SW480 (cell line): ENCODE results near the gene BCL2.
"Not testable (repeated sequence)": the region's sequence is repeated elsewhere in the genome, so short reads cannot be mapped to it uniquely, and the experiment has no call there.

Source experiments
- DNase-seq: peaks from one replicate; pipeline ENCODE4 v3.0.0-alpha.2; 2016; ENCODE audit warnings: low spot score

Gene BCL2

DNA sequence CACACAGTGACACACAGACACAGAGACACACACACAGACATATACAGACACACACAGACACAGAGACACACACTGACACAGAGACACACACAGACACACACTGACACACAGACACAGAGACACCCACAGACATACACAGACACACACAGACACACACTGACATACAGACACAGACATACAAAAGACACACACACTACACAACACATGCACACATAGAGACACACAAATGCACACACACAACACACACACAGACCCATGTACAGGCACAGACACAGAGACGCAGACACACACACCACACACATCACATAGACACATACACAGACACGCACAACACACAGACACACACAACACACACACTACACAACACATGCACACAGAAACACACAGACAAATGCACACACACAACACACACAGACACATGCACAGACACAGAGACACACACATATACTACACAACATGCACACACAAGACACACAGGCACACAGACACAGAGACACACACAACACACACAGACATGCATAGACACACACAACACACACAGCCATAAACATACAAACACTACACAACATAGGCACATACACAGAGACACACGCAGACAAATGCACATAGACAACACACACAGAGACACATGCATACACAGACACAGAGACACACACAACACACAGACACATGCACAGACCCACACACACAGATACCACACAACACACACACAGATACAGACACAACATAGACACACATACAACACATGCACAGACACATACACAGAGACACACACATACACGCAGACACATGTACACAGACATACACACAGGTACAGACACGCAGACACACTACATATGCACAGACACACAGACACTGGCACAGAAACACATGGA, 120.5 kb downstream of the BCL2 start:
- no peak for DNase-seq

- DNase-seq, result no peak
Measured at GRCh38 chr18:63198098-63198760, 121.3 kb downstream of the BCL2 start.

DNA sequence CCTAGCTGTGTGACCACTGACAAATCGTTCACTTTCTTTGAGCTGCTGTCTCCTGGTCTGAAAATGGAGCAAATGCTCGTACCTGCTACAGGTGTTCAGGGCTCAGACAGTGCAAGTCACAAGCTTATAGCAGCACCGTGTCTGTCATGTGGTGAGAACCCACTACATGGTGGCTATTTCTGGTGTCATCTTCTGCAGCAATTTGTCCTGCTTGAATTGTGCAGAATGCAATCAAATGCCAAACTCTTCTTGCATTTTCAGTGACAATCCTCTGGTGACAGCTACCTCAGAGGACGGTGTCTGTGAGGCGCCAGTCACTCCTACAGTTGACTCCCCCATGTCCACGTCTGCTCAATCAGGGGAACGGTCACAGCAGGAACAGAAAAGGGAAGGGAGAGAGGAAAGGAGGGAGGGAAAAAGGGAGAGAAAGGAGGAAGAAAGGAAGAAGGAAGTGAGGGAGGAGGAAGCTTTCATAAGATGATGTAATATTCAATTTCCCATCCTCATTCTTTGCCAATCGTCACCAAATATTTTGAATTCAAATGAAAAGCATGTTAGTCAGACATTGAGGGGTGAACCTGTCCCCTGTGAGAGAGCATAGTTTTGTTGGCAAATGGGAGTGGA, 122.2 kb downstream of the BCL2 start:
- no peak for DNase-seq

GRCh38 chr18:63195326-63196159, 124.0 kb downstream of the BCL2 start:
- DNase-seq, result no peak

GRCh38 chr18:63192885-63193349, 126.7 kb downstream of the BCL2 start:
- no peak for DNase-seq

- DNase-seq, result no peak
Measured at GRCh38 chr18:63192126-63192884, 127.3 kb downstream of the BCL2 start.

DNA sequence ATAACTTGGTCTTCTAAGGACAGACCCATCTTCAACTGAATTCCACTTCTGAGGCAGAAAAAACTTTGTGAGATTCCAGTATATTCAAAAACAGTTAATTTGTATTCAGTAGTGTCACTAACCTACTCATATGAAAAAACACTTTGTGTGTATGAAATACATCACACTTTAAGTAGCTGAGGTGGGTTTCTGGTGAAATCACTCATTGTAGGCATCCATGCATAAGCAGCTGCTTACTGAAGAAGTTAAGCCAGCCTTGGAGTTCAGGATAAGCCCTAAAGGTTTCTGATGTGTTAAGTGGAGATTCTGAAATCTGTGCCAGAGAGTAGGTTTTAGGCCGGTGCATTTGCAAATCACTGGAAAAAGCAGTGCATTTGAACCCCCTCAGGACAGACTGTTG, 128.2 kb downstream of the BCL2 start:
- DNase-seq, result no peak

GRCh38 chr18:63190838-63191237, 128.7 kb downstream of the BCL2 start:
- DNase-seq, result not testable (repeated sequence)

DNA sequence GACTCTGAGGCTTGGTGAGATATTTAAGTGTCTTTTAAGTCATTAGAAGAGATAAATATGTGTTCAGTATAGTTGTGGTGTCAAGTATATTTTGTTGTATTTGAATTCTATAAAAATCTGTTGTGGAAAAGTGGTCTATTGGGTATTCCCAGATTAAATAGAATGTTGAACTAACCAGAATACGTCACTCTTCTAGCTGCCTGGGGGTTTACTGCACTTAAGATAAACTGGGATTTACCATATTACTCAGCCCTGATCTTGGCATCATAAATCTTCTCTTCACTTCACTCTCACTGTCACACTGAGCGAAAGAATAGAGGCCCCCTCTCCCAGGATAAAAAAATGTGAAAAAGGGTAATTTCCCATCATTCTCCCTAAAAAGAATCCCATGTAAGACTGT, 129.8 kb downstream of the BCL2 start:
- no peak for DNase-seq

DNA sequence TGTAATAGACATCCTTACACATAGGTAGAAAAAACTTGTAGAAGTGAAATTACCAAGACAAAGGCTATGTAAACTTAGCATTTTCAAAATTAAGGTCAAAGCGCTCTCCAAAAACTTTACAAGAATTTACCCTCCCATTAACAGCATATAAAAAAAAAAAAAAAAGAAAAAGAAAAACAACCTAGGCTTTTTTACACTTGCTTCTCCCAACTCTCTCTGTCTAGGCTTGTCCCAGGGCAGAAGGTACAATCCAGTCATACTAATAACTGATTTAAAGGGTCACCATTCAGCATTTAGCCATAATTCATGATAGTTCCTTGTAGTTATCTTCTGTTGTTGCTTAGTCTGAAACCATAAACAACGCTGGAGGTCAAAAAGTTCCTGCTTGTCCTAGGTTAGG, 130.5 kb downstream of the BCL2 start:
- DNase-seq, result no peak

DNA sequence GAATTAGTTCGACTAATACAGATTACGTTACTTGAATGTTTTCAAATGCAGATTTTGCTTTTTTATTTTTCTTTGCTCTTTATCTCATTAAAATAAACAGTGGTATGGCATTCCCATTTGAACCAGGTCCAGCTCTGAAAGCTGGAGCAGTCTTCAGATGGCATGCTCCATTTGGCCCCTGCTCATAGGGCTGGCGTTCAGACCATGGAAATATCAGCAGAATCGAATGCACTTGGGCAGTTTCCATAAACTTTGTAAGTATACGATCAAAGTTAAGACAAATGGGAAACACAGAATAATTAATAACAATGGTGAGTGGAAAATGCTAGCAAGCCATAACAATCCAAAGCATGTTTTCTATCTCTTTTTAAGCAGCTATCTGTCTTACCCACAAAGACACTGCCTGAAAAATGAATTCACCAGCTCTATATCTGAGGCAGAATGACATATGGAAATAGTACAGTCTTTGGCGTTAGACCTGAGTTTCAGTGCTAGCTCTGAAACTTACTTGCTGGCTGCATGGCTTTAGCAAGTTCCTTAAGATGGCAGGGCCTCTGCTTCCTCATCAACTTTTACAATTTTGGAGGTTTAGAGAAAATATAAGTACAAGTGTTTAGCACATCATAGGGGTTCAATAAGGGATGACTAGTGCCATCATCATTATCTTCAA, 131.6 kb downstream of the BCL2 start:
- no peak for DNase-seq

GRCh38 chr18:63187223-63187574, 132.4 kb downstream of the BCL2 start:
- no peak for DNase-seq

DNA sequence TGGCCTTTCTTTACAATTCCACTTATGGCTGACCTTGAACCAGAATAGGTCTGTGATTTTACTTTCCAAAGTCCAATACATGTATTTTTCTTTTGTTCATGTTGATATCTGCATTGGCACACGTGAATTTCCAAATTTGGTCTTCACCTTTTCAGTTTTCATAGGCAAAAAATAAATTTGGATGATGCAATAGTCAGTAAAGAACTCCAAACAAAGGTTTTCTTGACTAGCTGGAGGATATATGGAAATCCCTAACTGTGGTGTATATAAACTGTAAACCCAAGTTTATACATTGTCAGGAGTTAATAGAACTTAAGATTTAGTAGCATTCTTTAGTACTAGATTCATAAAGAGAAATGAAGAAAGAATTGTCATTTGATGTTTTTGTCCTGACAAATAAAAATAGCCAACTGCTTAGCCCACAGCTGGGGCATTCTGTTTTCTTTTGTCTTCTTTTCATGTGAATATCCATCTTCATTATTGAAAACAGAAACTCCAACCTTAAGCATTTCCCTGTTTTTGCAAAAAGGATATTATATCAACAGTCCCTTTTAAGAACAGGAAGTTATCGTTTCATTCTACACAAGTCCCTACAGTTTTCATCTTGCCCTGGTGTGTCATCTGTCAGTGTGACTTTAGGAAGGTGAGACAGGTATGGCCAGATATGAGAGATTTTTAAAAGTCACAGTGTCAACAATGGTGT, 132.9 kb downstream of the BCL2 start:
- DNase-seq, result no peak

- DNase-seq, result no peak
Measured at GRCh38 chr18:63185984-63186383, 133.6 kb downstream of the BCL2 start.

GRCh38 chr18:63183952-63184770, 135.4 kb downstream of the BCL2 start:
- DNase-seq, result no peak

DNA sequence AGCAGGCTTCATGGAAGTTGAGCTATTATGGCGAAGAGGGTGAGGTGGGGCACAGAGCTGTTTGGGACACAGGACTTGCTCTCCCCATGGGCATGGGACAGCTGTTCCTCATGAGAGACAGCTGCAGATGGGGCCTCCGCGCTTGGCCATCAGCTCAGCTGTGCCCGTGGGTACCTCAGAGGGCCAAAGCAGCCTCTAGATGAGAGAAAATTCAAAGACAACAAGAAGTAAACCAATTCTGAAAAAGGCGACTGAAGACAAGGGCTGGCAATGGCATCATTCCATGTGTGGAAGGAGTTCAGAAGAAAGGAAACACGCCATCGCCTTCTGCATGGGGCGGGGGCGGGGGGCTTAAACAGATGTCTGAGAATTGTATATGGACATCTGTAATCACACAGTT, 136.2 kb downstream of the BCL2 start:
- DNase-seq, result no peak

DNA sequence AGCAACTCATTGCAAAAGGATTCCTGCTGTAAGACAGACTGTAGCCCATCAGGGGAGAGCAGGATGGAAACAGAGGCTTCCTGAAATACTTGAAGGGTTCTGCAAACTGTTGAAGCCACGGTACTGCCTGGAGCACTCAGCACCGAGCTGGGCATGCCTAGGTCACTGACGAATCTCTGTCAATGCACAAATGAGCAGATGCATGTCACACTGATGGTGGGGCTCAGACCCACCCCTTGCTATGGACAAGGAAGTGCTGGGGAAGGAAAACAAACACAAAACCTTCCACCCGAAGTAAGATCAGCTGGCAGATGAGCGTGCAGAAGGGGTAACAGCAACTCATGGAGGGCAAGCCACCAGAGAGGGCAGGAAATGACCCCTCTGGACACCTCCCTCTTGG, 136.7 kb downstream of the BCL2 start:
- no peak for DNase-seq

DNA sequence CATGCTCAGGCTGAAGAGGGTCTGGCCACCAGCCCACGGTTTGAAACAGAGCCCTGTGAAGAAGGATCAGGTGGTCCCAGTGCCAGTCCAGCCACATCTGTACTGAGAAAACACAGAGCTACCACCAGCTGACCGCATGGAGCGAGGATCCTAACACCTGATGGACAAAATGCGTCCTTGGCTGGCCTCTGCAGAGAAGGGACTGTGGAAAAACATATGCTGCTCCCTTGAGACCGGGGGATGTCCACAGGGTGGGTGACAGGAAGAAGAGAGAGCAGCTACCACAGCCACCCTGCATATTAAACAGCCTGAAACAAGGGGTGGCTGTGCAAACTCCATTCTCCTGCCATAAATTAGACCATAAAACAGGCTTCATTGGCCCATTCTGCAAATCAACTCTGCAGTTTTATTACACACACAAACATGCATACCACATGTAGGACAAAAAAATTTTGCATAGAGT, 137.2 kb downstream of the BCL2 start:
- no peak for DNase-seq

DNA sequence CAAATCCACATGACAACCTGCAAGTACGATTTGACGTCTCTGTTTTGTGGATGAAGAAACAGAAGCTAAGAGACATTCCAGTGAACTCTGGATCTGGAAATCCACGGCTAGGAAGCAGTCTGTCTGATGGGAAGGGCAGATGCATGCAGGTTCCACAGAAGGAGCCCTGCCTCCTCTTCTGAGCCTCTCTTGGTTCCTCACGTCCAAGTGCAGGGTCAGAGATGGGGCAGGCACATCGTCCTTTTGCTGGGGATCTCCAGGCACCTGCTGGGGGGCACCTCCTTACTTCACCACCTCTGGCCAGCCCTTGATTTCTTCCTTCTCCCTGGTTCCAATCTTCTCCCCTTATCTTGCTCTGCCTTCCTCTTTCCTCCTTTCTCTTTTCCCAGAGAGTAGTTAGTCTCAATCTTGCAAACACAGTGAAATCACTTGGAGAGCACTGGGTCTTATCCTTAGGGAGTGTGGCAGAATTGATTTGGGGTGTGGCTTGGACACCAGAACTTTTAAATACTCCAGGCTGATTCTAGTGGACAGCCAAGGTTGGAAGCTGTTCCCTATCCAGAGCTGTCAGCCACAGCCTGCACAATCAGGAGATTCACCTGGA, 137.8 kb downstream of the BCL2 start:
- no peak for DNase-seq
